CD4-positive, alpha-beta T cell treated with Interleukin-4 for 4 hours (primary cell): ENCODE results near the gene CFAP299.
"Not testable (repeated sequence)": the region's sequence is repeated elsewhere in the genome, so short reads cannot be mapped to it uniquely, and the experiment has no call there.

Experiments
- DNase-seq: peaks from one replicate; pipeline ENCODE4 v3.0.0-alpha.2; 2020

Gene CFAP299

GRCh38 chr4:80335554-80336358 lies at the start of gene CFAP299:
CFAP299 (plus strand) TSS chr4:80335730.
- peak; percentile 15 for DNase-seq

DNA sequence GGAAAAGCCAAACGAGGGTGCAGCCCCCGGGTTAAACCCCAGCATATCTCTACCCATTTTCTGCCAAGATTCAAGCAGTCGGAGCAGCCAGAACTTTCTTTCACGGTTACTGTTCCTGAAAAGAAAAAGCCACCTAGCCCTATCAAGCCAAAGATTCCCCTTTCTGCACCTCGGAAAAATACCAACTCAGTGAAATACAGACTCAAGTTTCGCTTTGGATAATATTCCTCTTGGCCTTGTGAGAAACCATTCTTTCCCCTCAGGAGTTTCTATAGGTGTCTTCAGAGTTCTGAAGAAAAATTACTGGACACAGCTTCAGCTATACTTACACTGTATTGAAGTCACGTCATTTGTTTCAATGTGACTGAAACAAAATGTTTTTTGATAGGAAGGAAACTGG lies 49.1 kb upstream of the CFAP299 start:
- DNase-seq, result no peak

DNA sequence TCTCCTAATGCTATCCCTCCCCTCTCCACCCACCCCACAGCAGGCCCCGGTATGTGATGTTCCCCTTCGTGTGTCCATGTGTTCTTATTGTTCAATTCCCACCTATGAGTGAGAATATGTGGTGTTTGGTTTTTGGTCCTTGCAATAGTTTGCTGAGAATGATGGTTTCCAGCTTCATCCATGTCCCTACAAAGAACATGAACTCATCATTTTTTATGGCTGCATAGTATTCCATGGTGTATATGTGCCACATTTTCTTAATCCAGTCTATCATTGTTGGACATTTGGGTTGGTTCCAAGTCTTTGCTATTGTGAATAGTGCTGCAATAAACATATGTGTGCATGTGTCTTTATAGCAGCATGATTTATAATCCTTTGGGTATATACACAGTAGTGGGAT lies 44.9 kb upstream of the CFAP299 start:
- not testable (repeated sequence) for DNase-seq

DNA sequence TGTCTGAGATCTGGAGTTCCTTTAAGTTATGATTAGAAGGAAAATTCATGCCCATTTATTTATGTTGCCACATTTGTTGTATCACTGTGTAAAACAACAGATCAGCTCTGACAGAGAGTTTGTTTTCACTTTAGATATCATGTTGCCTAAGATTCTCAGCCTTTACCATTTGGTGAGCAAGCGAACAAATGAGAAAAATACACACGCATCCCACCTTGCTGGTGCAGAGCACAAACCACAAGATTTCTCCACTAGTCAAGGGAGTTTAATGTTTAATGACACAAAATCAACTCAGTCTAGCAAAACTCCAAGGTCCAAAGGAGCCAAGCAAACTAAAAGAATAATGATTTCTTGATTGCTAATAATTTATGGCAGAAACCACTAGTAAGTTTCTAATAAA lies 41.3 kb upstream of the CFAP299 start:
- no peak for DNase-seq

- DNase-seq, result no peak
These were observed 40.2 kb upstream of the CFAP299 start for GRCh38 chr4:80295336-80295735.

GRCh38 chr4:80295826-80296225 lies 39.7 kb upstream of the CFAP299 start:
- no peak for DNase-seq

DNA sequence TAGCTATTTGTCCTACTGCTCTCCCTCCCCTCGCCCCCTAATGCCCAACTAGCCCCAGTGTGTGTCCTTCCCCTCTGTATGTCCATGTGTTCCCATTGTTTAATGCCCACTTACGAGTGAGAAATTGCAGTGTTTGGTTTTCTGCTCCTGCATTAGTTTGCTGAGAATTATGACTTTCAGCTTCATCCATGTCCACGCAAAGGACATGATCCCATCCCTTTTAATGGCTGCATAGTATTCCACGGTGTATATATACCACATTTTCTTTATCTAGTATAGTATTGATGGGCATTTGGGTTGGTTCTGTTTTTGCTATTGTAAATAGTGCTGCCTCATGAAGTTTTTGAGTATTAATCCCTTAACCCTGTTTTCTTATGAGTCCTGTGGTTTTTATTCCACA lies 33.6 kb upstream of the CFAP299 start:
- DNase-seq, result no peak

- no peak for DNase-seq
These were observed 32.8 kb upstream of the CFAP299 start for GRCh38 chr4:80302616-80303223.

GRCh38 chr4:80305466-80305865 lies 30.1 kb upstream of the CFAP299 start:
- DNase-seq, result no peak

DNA sequence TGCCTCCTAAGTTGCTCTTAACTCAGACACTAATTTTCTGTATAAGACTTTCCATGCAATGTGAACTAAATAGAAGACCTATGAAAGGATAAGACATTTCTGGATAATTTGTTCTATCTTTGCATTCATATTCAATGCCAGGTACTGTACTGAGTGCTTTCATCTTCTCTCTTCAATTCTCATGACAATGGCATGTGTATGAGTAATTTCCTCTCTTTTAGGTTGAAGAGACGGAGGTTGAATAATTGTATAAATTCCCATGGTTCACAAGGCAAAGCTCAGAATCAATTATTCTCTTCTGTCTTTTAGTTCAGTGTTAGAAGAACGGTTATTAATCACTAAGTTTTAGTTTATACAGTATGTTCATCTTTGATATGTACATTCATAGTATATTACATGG lies 29.3 kb upstream of the CFAP299 start:
- no peak for DNase-seq

DNA sequence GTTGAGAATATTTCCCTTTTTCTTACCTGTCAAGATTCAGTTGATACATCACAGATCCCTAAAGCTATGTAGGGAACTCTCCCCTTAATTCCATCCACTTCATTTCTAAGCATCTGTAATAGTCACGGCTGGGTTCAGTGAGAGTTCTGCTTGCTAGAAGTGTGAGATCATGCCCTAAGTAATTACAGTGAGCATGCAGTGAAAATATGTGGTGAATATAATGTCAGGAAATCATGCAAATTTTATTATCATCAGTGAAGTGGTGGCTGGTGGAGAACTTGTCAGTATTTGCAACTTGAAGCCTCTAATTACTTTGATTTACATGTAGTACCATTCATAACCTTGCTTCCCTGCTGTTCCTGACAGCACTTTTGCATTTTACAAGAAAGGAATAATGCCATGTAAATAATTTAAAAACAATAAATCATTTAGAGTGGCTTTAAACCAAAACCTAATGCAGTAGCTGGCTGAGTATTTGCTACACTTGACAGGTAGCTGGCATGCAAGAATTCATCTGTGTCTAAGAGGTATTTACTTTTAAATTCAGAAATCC lies 28.3 kb upstream of the CFAP299 start:
- DNase-seq, result no peak

DNA sequence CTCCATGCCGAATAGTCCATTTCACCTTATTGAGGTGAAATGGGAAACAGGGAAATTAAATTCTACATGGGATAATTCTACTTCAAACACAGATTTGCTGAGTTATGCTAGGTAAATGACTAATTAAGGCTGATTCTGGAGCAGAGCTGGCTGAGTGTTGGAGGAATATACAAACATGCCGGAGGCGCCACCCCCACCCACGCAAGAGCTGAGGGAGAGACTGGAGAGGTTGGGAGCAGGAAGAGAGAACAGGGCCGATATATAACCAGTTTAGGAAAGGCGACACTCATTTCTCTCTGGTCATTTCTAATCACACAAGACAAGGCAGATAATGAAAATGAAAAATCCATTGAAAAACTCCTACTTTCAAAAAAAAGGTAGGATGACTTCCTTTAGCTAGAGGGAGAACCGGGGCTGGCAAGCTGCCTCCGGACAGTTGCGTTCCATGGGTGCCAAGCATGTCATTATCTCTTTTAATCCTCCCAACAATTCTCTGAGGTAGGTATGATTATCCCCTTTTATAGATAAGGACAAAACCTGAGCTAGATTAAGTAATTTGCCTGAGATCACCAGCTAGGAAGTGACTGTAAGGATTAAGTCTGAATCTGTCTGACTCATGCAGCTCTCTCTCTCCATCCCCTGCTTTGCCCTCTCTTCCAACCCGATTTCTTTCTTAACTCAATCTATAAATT lies 27.6 kb upstream of the CFAP299 start:
- no peak for DNase-seq

DNA sequence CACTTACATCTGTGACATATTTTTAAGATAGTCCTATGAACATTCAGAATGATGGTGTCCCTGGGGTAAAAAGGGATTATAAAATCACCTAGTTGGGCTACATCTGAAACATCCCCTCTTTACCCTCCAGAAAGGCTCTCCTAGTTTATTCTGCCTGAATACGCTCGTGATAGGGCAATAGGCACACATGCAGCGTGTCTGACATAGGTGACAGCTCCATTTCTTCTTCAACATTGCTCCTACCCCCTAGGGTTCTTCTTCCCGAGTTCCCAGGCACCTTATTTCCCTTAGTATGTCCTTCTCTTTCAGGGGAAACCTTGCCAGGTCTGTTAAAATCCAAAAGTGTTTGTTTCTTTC lies 27.1 kb upstream of the CFAP299 start:
- DNase-seq, result no peak

DNA sequence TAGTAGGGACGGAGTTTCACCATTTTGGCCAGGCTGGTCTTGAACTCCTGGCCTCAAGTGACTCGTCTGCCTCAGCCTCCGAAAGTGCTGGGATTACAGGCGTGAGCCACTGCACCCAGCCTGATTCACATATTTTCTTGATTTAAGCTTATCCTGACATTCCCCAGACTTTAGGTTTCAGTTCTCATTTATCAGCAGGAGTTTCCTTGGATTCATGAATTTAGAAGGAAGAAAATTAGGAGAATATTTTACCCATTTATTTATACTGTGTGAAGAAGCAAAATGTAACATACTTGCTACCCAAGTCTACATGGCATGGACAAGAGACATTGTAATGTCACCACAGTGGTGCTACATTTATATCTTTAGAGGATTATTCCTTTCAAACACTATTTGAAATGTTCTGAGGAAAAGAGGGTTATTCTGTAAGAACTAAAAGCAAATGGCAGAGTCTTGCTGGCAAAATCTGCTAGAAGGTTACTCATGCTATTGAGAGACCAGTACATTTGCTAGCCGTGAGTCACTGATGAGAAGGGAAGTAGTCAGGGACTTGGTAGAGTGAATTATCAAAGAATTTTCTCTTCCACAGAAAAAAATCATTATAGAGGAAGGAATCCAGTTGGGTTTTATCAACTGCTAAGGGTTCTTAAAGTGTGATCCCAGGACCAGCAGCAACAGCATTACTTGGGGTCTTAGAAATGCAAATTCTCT lies 26.1 kb upstream of the CFAP299 start:
- no peak for DNase-seq

- DNase-seq, result no peak
These were observed 24.4 kb upstream of the CFAP299 start for GRCh38 chr4:80311130-80311529.

DNA sequence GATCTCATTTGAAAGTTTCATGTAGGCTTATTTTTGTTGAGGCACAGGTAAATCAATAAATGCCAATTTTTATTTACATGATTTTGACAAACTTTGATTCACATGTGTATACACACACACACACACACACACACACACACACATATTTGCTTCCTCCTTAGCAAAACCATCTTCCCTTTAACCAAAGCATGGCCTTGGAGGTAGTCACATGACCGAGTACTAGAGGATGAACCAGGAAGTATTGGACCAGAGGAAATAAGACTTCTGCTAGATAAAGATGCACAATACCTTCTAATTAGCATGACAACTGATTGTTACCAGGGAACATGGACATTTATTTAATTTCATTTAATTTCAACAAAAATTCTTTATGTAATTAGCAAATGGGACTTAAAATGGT lies 23.4 kb upstream of the CFAP299 start:
- no peak for DNase-seq

DNA sequence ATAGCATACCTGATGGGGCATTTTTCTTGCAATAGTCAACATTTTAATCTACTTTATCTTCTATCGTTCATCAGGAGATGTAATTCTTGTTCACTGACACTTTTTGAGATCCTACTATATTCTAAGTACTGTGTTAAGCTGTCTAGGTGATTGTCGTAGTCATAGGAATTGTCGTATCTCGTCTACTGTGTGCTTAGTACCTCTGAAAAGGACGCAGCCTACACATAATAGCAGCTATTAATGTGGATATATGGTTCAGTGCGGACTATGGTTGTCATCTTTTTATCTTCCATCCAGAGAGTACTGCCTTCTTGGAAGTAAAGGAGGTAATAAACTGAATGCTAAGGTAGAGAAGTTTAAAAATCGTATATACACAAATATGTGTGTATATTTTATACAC lies 21.9 kb upstream of the CFAP299 start:
- no peak for DNase-seq

DNA sequence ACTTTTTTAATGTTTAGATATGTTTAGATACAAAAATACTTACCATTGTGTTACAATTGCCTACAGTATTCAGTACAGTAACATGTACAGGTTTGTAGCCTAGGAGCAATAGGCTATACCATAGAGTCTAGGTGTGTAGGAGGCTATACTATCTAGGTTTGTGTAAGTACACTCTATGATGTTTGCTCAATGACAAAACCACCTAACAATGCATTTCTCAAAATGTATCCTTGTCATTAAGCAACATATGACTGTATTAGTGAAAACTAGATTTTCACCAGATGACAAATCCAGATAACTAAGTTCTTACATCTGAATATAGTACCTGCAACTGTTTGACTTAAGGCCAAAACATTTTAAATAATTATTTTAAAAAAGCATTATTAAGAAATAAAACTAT lies 19.7 kb upstream of the CFAP299 start:
- DNase-seq, result not testable (repeated sequence)

- no peak for DNase-seq
These were observed 14.2 kb upstream of the CFAP299 start for GRCh38 chr4:80321341-80321740.

GRCh38 chr4:80321776-80322175 lies 13.8 kb upstream of the CFAP299 start:
- DNase-seq, result no peak

DNA sequence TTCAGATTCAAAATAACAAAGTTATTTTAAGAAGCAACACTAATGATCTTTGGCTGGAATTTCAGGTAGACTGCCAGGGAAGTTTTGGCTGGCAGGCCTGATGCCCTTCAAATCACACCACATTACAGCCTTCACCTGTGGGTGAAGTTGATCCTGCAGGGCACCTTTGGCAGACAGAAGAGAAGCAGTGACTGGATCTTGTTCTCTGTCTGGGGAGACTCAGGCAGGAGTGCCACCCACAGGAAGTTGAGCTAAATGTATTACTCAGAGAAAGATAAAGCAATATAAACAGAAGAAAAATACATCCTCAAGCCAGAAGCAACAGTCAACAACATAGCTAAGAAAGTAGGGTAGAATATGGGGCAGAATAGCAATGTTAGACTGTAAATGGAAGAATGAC lies 12.8 kb upstream of the CFAP299 start:
- DNase-seq, result no peak

- no peak for DNase-seq
These were observed 11.4 kb upstream of the CFAP299 start for GRCh38 chr4:80324171-80324570.

GRCh38 chr4:80331693-80332092 lies 3.8 kb upstream of the CFAP299 start:
- DNase-seq, result no peak
